B cell (primary cell): ENCODE results near the gene CTTNBP2NL. TPM values are rescaled to one million over a fixed set of nuclear protein-coding genes. Genes with fewer than 3 reads are reported as not detected.
A peak's percentile ranks its signal among the peaks of the same experiment; 100 is the strongest.

ENCODE experiments used
- ATAC-seq: fragments of 200-7000 bp; cut with Tn5 transposase; one replicate; pipeline ENCODE4 v1.10.0; 2021; ENCODE audit warnings: low read depth, mild to moderate bottlenecking, moderate number of reproducible peaks, moderate library complexity
- CTCF ChIA-PET: fragments of 350-600 bp; sonication (Branson Sonifier 250); formaldehyde crosslinking; loops from one replicate; lab custom pipeline; 2021; ENCODE audit warnings: antibody characterized with exemption, inconsistent platforms; lab: Charles Lee
- POLR2A ChIA-PET: fragments of 350-600 bp; sonication (Branson Sonifier 250); formaldehyde crosslinking; loops from one replicate; lab custom pipeline; 2021; ENCODE audit warnings: antibody characterized with exemption; lab: Charles Lee
- DNase-seq: peaks from one replicate; pipeline ENCODE4 v3.0.0; 2013
- H2AFZ ChIP-seq: 2 replicates; pipeline ENCODE4 v1.6.1; 2012; ENCODE audit warnings: mild to moderate bottlenecking, low read depth, low read length; ENCODE audit not compliant: insufficient read depth, poor library complexity, severe bottlenecking
- H3K27ac ChIP-seq, 2 donors: 1 replicate in 1 of 2; 2 replicates in 1 of 2; pipeline ENCODE4 v1.5.1; 2012 to 2013; ENCODE audit warnings: low read length in 2 of 2, mild to moderate bottlenecking in 2 of 2, moderate library complexity in 1 of 2
- H3K27me3 ChIP-seq, 4 experiments: fragments of 200-600 bp in 1 of 4; sonication (generic) in 1 of 4; replicated peaks in 1 of 4; 1 replicate in 2 of 4; 2 replicates in 2 of 4; pipeline versions ENCODE4 v1.6.1 to v1.7.0; 2013 to 2016; ENCODE audit warnings: low read length in 3 of 4, mild to moderate bottlenecking in 2 of 4, mixed read lengths in 1 of 4, moderate library complexity in 1 of 4; ENCODE audit not compliant: insufficient read depth in 4 of 4, control insufficient read depth in 3 of 4; ENCODE audit errors: control extremely low read depth in 1 of 4
- H3K36me3 ChIP-seq, 2 experiments: replicated peaks in 1 of 2; 1 replicate in 1 of 2; 2 replicates in 1 of 2; pipeline versions ENCODE4 v1.6.1 to v1.7.1; 2013; ENCODE audit warnings: low read length in 1 of 2; ENCODE audit not compliant: insufficient read depth in 2 of 2, control insufficient read depth in 1 of 2; ENCODE audit errors: control extremely low read depth in 1 of 2, extremely low read depth in 1 of 2
- H3K4me1 ChIP-seq, 2 donors: fragments of 200-600 bp in 1 of 2; sonication (generic) in 1 of 2; 1 replicate in 1 of 2; 2 replicates in 1 of 2; pipeline versions ENCODE4 v1.5.1 to v1.6.1; 2013 to 2017; ENCODE audit warnings: low read length in 2 of 2; ENCODE audit not compliant: control insufficient read depth in 2 of 2, insufficient read depth in 2 of 2
- H3K4me2 ChIP-seq: replicated peaks from 2 replicates; pipeline ENCODE3; 2012; ENCODE audit warnings: mild to moderate bottlenecking, low read depth, low read length; ENCODE audit not compliant: poor library complexity, severe bottlenecking
- H3K4me3 ChIP-seq, 5 experiments: fragments of 200-600 bp in 1 of 5; sonication (generic) in 1 of 5; 1 replicate in 3 of 5; 2 replicates in 2 of 5; pipeline versions ENCODE4 v1.5.1 to v1.7.0; 2011 to 2016; ENCODE audit warnings: low read length in 4 of 5, mild to moderate bottlenecking in 4 of 5, low read depth in 2 of 5, control low read depth in 1 of 5, moderate library complexity in 1 of 5; ENCODE audit not compliant: insufficient read depth in 1 of 5; ENCODE audit errors: control extremely low read depth in 1 of 5, extremely low read depth in 1 of 5
- H3K79me2 ChIP-seq: fragments of 200-600 bp; sonication (generic); one replicate; pipeline ENCODE4 v1.6.0; 2016; ENCODE audit warnings: low read length; ENCODE audit not compliant: control insufficient read depth, insufficient read depth
- H3K9ac ChIP-seq: fragments of 200-600 bp; sonication (generic); 2 replicates; pipeline ENCODE4 v1.6.1; 2017; ENCODE audit warnings: mild to moderate bottlenecking, low read length, moderate library complexity
- H3K9me3 ChIP-seq, 3 donors: one replicate each; pipeline versions ENCODE4 v1.6.1 to v1.7.1; 2013; ENCODE audit warnings: low read length in 2 of 3; ENCODE audit not compliant: control insufficient read depth in 2 of 3, insufficient read depth in 1 of 3; ENCODE audit errors: control extremely low read depth in 1 of 3
- H4K20me1 ChIP-seq: 2 replicates; pipeline ENCODE4 v1.6.0; 2012; ENCODE audit warnings: mild to moderate bottlenecking, low read length; ENCODE audit not compliant: insufficient read depth, control insufficient read depth, poor library complexity, severe bottlenecking
- H3K27ac Mint-ChIP-seq: one replicate; pipeline ENCODE4 v1.8.0; 2021; ENCODE audit warnings: mixed read lengths
- H3K27me3 Mint-ChIP-seq: one replicate; pipeline ENCODE4 v1.8.0; 2021; ENCODE audit warnings: mixed read lengths
- H3K4me1 Mint-ChIP-seq: one replicate; pipeline ENCODE4 v1.8.0; 2021; ENCODE audit warnings: mixed read lengths
- H3K4me3 Mint-ChIP-seq: one replicate; pipeline ENCODE4 v1.8.0; 2021; ENCODE audit warnings: mixed read lengths
- H3K9me3 Mint-ChIP-seq: one replicate; pipeline ENCODE4 v1.8.0; 2022; ENCODE audit warnings: mixed read lengths; ENCODE audit not compliant: insufficient read depth
- CTCF ChIP-seq: fragments of 200-600 bp; IDR thresholded peaks from one replicate; pipeline ENCODE4 v1.8.0; 2022; ENCODE audit warnings: antibody characterized with exemption, mild to moderate bottlenecking
- EZH2 ChIP-seq: IDR thresholded peaks from 2 replicates; pipeline ENCODE4 v1.6.1; 2012; ENCODE audit warnings: borderline replicate concordance, low read depth, mild to moderate bottlenecking, moderate library complexity, low read length; ENCODE audit not compliant: insufficient read depth, poor library complexity, severe bottlenecking
- WGBS: methylation state at CpG from one replicate; pipeline ENCODE4 v1.1.5; 2013; ENCODE audit warnings: missing lambda C conversion rate; ENCODE audit not compliant: insufficient coverage; 5-methylcytosine and 5-hydroxymethylcytosine counted together
- intact Hi-C: fragments of 100-400 bp; cut with micrococcal nuclease; formaldehyde crosslinking; loops from one replicate; pipeline ENCODE4 v1.10.0; 2022
- polyA plus RNA-seq: library from polyadenylated mRNA; depleted of rRNA; stranded (reverse); fragments of >200 nt; gene quantifications from 2 replicates; pipeline ENCODE4 v1.2.3, GENCODE V29; 2012
- total RNA-seq, 2 donors: library from RNA; stranded (reverse); fragments of 120-200 nt in 1 of 2; gene quantifications; 1 replicate in 1 of 2; 2 replicates in 1 of 2; pipeline versions ENCODE4 v1.2.3 to v1.2.4, GENCODE V29; 2013 to 2022

CTTNBP2NL gene
- total and polyA plus RNA-seq, 2 donors (not counting 1 experiment from before 2014, with no cell fraction given): 0.46 to 28.9 TPM

- ChIA-PET POLR2A (no interaction called here), CTCF (interaction anchor here (0.6 to 3.4 kb wide), 14 partner anchors 9 to 580 kb away, joined by 3 to 29 read pairs (median 4); partner anchors contain the start of genes PPM1J and RHOC)
- H2AFZ ChIP-seq: peak overlapping the region; percentile 25
- H3K4me1 ChIP-seq: peaks cover 4% of the 10 kb centered on the region in 2 donors
- H3K36me3 ChIP-seq: no peaks in the 10 kb centered on the region
- H3K9me3 ChIP-seq: no peaks in the 10 kb centered on the region
- TF ChIP-seq EZH2: no peak
- TF ChIP-seq CTCF: peak; percentile 98
- no peak overlapping the region for H3K4me3 ChIP-seq
- H3K27ac ChIP-seq: no peak overlapping the region
- H4K20me1 ChIP-seq: no peaks in the 10 kb centered on the region
- WGBS: 10% methylated on average over 11 of the region's 16 CpGs
- Mint-ChIP-seq H3K27ac (no peak overlapping the region), H3K27me3 (peaks cover 50% of the 10 kb centered on the region), H3K4me1 (peaks cover 4% of the 10 kb centered on the region), H3K9me3 (no peaks in the 10 kb centered on the region), H3K4me3 (no peak overlapping the region)
- H3K4me2 ChIP-seq: peak overlapping the region; percentile 20
- no peak overlapping the region for H3K9ac ChIP-seq
- DNase-seq: peak; percentile 84
- intact Hi-C loops: loop anchor here (1.0 kb wide), 2 partner anchors 11 to 579 kb away; no protein-coding TSS in a partner anchor
- no peaks in the 10 kb centered on the region for H3K79me2 ChIP-seq
- H3K27me3 ChIP-seq: peaks cover 0 to 34% (median 11%) of the 10 kb centered on the region in 4 experiments
- ATAC-seq: peak; percentile 100
Observed at GRCh38 chr1:112369392-112370285, 26.4 kb upstream of the CTTNBP2NL start.

- ATAC-seq (no peak), DNase-seq (no peak)
- Mint-ChIP-seq H3K9me3 (no peaks in the 10 kb centered on the region), H3K27me3 (peaks cover 50% of the 10 kb centered on the region), H3K4me1 (peaks cover 4% of the 10 kb centered on the region), H3K4me3 (no peak overlapping the region), H3K27ac (no peak overlapping the region)
- Histone ChIP-seq H3K4me1 (peaks cover 4% of the 10 kb centered on the region in 2 donors), H3K27ac (no peak overlapping the region), H3K9ac (no peak overlapping the region), H3K27me3 (peaks cover 0 to 34% (median 11%) of the 10 kb centered on the region in 4 experiments), H2AFZ (no peak overlapping the region), H3K4me3 (no peak overlapping the region), H3K4me2 (no peak overlapping the region), H4K20me1 (no peaks in the 10 kb centered on the region), H3K36me3 (no peaks in the 10 kb centered on the region), H3K9me3 (no peaks in the 10 kb centered on the region), H3K79me2 (no peaks in the 10 kb centered on the region)
- WGBS: 75% methylated on average over 4 of the region's 4 CpGs
- TF ChIP-seq CTCF (no peak), EZH2 (no peak)
- ChIA-PET POLR2A (no interaction called here), CTCF (interaction anchor here (0.5 to 3.4 kb wide), 6 partner anchors 10 to 706 kb away, joined by 3 to 29 read pairs (median 8); partner anchors contain the start of genes PPM1J and RHOC)
- intact Hi-C loops: no loop called here
Observed at GRCh38 chr1:112370996-112371395, 25.0 kb upstream of the CTTNBP2NL start.
